Embryonic facial prominence (tissue), 1 donor: ENCODE data around the gene C4B.
"Not testable (repeated sequence)": the region's sequence is repeated elsewhere in the genome, so short reads cannot be mapped to it uniquely, and the experiment has no call there.

Experiments used
- DNase-seq: peaks from one replicate; pipeline ENCODE4 v3.0.0-alpha.2; 2016; ENCODE audit errors: extremely low spot score

Gene C4B

GRCh38 chr6:32035283-32036013 lies 20.9 kb downstream of the C4B start:
- DNase-seq: not testable (repeated sequence)

GRCh38 chr6:32037136-32037535 lies 22.5 kb downstream of the C4B start:
- not testable (repeated sequence) for DNase-seq

- DNase-seq: not testable (repeated sequence)
Measured at GRCh38 chr6:32037598-32038524, 23.3 kb downstream of the C4B start, which contains the start of gene CYP21A2. CYP21A2 (plus strand) TSS chr6:32038415; CDS start chr6:32038423, 8 bp downstream.

GRCh38 chr6:32038878-32039277 lies 24.3 kb downstream of the C4B start:
- DNase-seq: not testable (repeated sequence)

- DNase-seq: not testable (repeated sequence)
Measured at GRCh38 chr6:32039321-32040274, 25.0 kb downstream of the C4B start.

- not testable (repeated sequence) for DNase-seq
Measured at GRCh38 chr6:32040299-32041049, 25.9 kb downstream of the C4B start.

GRCh38 chr6:32041050-32041321 lies 26.4 kb downstream of the C4B start:
- not testable (repeated sequence) for DNase-seq

GRCh38 chr6:32041385-32041784 lies 26.8 kb downstream of the C4B start:
- DNase-seq: not testable (repeated sequence)

GRCh38 chr6:32042276-32042675 lies 27.7 kb downstream of the C4B start:
- not testable (repeated sequence) for DNase-seq

- not testable (repeated sequence) for DNase-seq
Measured at GRCh38 chr6:32043589-32044380, 29.2 kb downstream of the C4B start.

- DNase-seq: not testable (repeated sequence)
Measured at GRCh38 chr6:32044916-32045315, 30.3 kb downstream of the C4B start.

GRCh38 chr6:32045811-32046449 lies 31.3 kb downstream of the C4B start:
- DNase-seq: no peak

- DNase-seq: no peak
Measured at GRCh38 chr6:32046450-32047083, 32.0 kb downstream of the C4B start.

GRCh38 chr6:32047084-32047478 lies 32.5 kb downstream of the C4B start:
- no peak for DNase-seq

GRCh38 chr6:32047539-32047854 lies 32.9 kb downstream of the C4B start:
- no peak for DNase-seq

GRCh38 chr6:32047855-32048766 lies 33.5 kb downstream of the C4B start:
- DNase-seq: no peak

- not testable (repeated sequence) for DNase-seq
Measured at GRCh38 chr6:32049149-32049548, 34.6 kb downstream of the C4B start.

- DNase-seq: not testable (repeated sequence)
Measured at GRCh38 chr6:32049736-32050135, 35.1 kb downstream of the C4B start.
